Activated CD4-positive, alpha-beta memory T cell treated with anti-CD3 and anti-CD28 coated beads, Interleukin-2, amount 10 ng/mL, durations not matched to agents 7 days and 5 days (primary cell): Measurements from ENCODE around the gene SMAD6. TPM values are rescaled to one million over a fixed set of nuclear protein-coding genes. Genes with fewer than 3 reads are reported as not detected.
"Not testable (repeated sequence)": the region's sequence is repeated elsewhere in the genome, so short reads cannot be mapped to it uniquely, and the experiment has no call there.

ENCODE experiments used
- CTCF ChIA-PET: fragments of 350-600 bp; sonication (Branson Sonifier 250); formaldehyde crosslinking; loops from one replicate; lab custom pipeline; 2021; ENCODE audit warnings: antibody characterized with exemption, inconsistent platforms; lab: Charles Lee
- POLR2A ChIA-PET: fragments of 350-600 bp; sonication (Branson Sonifier 250); formaldehyde crosslinking; loops from one replicate; lab custom pipeline; 2021; ENCODE audit warnings: antibody characterized with exemption; lab: Charles Lee
- DNase-seq: peaks from one replicate; pipeline ENCODE4 v3.0.0-alpha.2; 2020
- H3K27ac Mint-ChIP-seq: one replicate; pipeline ENCODE4 v1.8.0; 2021; ENCODE audit warnings: mild to moderate bottlenecking, mixed read lengths
- H3K27me3 Mint-ChIP-seq: one replicate; pipeline ENCODE4 v1.8.0; 2021; ENCODE audit warnings: mixed read lengths
- H3K36me3 Mint-ChIP-seq: one replicate; pipeline ENCODE4 v1.8.0; 2021; ENCODE audit warnings: low read depth, mixed read lengths
- H3K4me1 Mint-ChIP-seq: one replicate; pipeline ENCODE4 v1.8.0; 2021; ENCODE audit warnings: mixed read lengths
- H3K4me3 Mint-ChIP-seq: one replicate; pipeline ENCODE4 v1.8.0; 2021; ENCODE audit warnings: mild to moderate bottlenecking, mixed read lengths
- H3K9me3 Mint-ChIP-seq: one replicate; pipeline ENCODE4 v1.8.0; 2021; ENCODE audit warnings: mixed read lengths
- total RNA-seq, 2 experiments: library from RNA; stranded (reverse); gene quantifications; one replicate each; pipeline ENCODE4 v1.2.3, GENCODE V29; 2021

SMAD6 gene
- total RNA-seq, 2 experiments from 2014 or later, result 0.53 to 0.58 TPM

GRCh38 chr15:66820481-66821176 lies 118.6 kb downstream of the SMAD6 start:
- no peak overlapping the region for H3K4me3 Mint-ChIP-seq
- DNase-seq, result no peak
- peaks cover 7% of the 10 kb centered on the region for H3K27me3 Mint-ChIP-seq
- H3K4me1 Mint-ChIP-seq, result no peaks in the 10 kb centered on the region
- POLR2A ChIA-PET, result no interaction called here
- H3K36me3 Mint-ChIP-seq, result no peaks in the 10 kb centered on the region
- H3K27ac Mint-ChIP-seq, result no peak overlapping the region
- CTCF ChIA-PET, result no interaction called here
- no peaks in the 10 kb centered on the region for H3K9me3 Mint-ChIP-seq

- Mint-ChIP-seq H3K9me3 (no peaks in the 10 kb centered on the region), H3K36me3 (no peaks in the 10 kb centered on the region), H3K4me3 (no peak overlapping the region), H3K4me1 (no peaks in the 10 kb centered on the region), H3K27me3 (peaks cover 7% of the 10 kb centered on the region), H3K27ac (no peak overlapping the region)
- ChIA-PET POLR2A (no interaction called here), CTCF (no interaction called here)
- no peak for DNase-seq
Observed at GRCh38 chr15:66821307-66821706, 119.3 kb downstream of the SMAD6 start.

- ChIA-PET CTCF (no interaction called here), POLR2A (no interaction called here)
- Mint-ChIP-seq H3K27ac (no peak overlapping the region), H3K27me3 (peaks cover 6% of the 10 kb centered on the region), H3K4me3 (no peak overlapping the region), H3K36me3 (no peaks in the 10 kb centered on the region), H3K4me1 (no peaks in the 10 kb centered on the region), H3K9me3 (no peaks in the 10 kb centered on the region)
- DNase-seq, result no peak
Observed at GRCh38 chr15:66822114-66822513, 120.1 kb downstream of the SMAD6 start.

GRCh38 chr15:66822576-66822975 lies 120.5 kb downstream of the SMAD6 start:
- CTCF ChIA-PET, result no interaction called here

GRCh38 chr15:66823601-66824000 lies 121.6 kb downstream of the SMAD6 start:
- H3K27me3 Mint-ChIP-seq, result peaks cover 3% of the 10 kb centered on the region
- no peaks in the 10 kb centered on the region for H3K4me1 Mint-ChIP-seq
- H3K27ac Mint-ChIP-seq, result no peak overlapping the region
- H3K4me3 Mint-ChIP-seq, result no peak overlapping the region
- no peaks in the 10 kb centered on the region for H3K36me3 Mint-ChIP-seq
- no peak for DNase-seq
- ChIA-PET POLR2A (no interaction called here), CTCF (no interaction called here)
- H3K9me3 Mint-ChIP-seq, result no peaks in the 10 kb centered on the region

More at GRCh38 chr15:66822576-66822975, 120.5 kb downstream of the SMAD6 start:
- no peak overlapping the region for H3K4me3 Mint-ChIP-seq
- no peaks in the 10 kb centered on the region for H3K36me3 Mint-ChIP-seq
- no peak for DNase-seq
- H3K4me1 Mint-ChIP-seq, result no peaks in the 10 kb centered on the region
- no peaks in the 10 kb centered on the region for H3K9me3 Mint-ChIP-seq
- H3K27ac Mint-ChIP-seq, result no peak overlapping the region
- POLR2A ChIA-PET, result no interaction called here
- peaks cover 4% of the 10 kb centered on the region for H3K27me3 Mint-ChIP-seq

GRCh38 chr15:66824424-66824823 lies 122.4 kb downstream of the SMAD6 start:
- H3K27ac Mint-ChIP-seq, result no peak overlapping the region
- H3K27me3 Mint-ChIP-seq, result no peaks in the 10 kb centered on the region
- no peak for DNase-seq
- POLR2A ChIA-PET, result no interaction called here
- CTCF ChIA-PET, result no interaction called here
- no peaks in the 10 kb centered on the region for H3K4me1 Mint-ChIP-seq
- no peak overlapping the region for H3K4me3 Mint-ChIP-seq
- no peaks in the 10 kb centered on the region for H3K9me3 Mint-ChIP-seq
- no peaks in the 10 kb centered on the region for H3K36me3 Mint-ChIP-seq

- Mint-ChIP-seq H3K27me3 (no peaks in the 10 kb centered on the region), H3K4me3 (no peak overlapping the region), H3K9me3 (no peaks in the 10 kb centered on the region), H3K27ac (no peak overlapping the region), H3K36me3 (no peaks in the 10 kb centered on the region), H3K4me1 (no peaks in the 10 kb centered on the region)
- CTCF ChIA-PET, result interaction anchor here (1.7 kb wide), 1 partner anchor 26 kb away, joined by 4 read pairs; no protein-coding TSS in a partner anchor
- POLR2A ChIA-PET, result no interaction called here
- DNase-seq, result no peak
Observed at GRCh38 chr15:66825139-66825538, 123.1 kb downstream of the SMAD6 start.

- no peaks in the 10 kb centered on the region for H3K36me3 Mint-ChIP-seq
- POLR2A ChIA-PET, result no interaction called here
- no peaks in the 10 kb centered on the region for H3K4me1 Mint-ChIP-seq
- H3K9me3 Mint-ChIP-seq, result no peaks in the 10 kb centered on the region
- H3K27ac Mint-ChIP-seq, result no peak overlapping the region
- no peak for DNase-seq
- CTCF ChIA-PET, result interaction anchor here (1.7 kb wide), 1 partner anchor 26 kb away, joined by 4 read pairs; no protein-coding TSS in a partner anchor
- no peaks in the 10 kb centered on the region for H3K27me3 Mint-ChIP-seq
- H3K4me3 Mint-ChIP-seq, result no peak overlapping the region
Observed at GRCh38 chr15:66825731-66826130, 123.7 kb downstream of the SMAD6 start.

- no peaks in the 10 kb centered on the region for H3K9me3 Mint-ChIP-seq
- H3K4me3 Mint-ChIP-seq, result no peak overlapping the region
- DNase-seq, result no peak
- no peaks in the 10 kb centered on the region for H3K36me3 Mint-ChIP-seq
- no peaks in the 10 kb centered on the region for H3K4me1 Mint-ChIP-seq
- H3K27me3 Mint-ChIP-seq, result no peaks in the 10 kb centered on the region
- H3K27ac Mint-ChIP-seq, result no peak overlapping the region
- CTCF ChIA-PET, result interaction anchor here (0.6 to 1.7 kb wide), 2 partner anchors 25 to 45 kb away, joined by 3 to 4 read pairs; no protein-coding TSS in a partner anchor
- POLR2A ChIA-PET, result no interaction called here
Observed at GRCh38 chr15:66826507-66826906, 124.5 kb downstream of the SMAD6 start.

- H3K36me3 Mint-ChIP-seq, result no peaks in the 10 kb centered on the region
- no peaks in the 10 kb centered on the region for H3K27me3 Mint-ChIP-seq
- H3K27ac Mint-ChIP-seq, result no peak overlapping the region
- H3K9me3 Mint-ChIP-seq, result no peaks in the 10 kb centered on the region
- CTCF ChIA-PET, result interaction anchor here (0.6 kb wide), 1 partner anchor 45 kb away, joined by 3 read pairs; no protein-coding TSS in a partner anchor
- POLR2A ChIA-PET, result no interaction called here
- H3K4me3 Mint-ChIP-seq, result no peak overlapping the region
- no peaks in the 10 kb centered on the region for H3K4me1 Mint-ChIP-seq
- DNase-seq, result no peak
Observed at GRCh38 chr15:66827039-66827697, 125.1 kb downstream of the SMAD6 start.

- Mint-ChIP-seq H3K4me3 (no peak overlapping the region), H3K9me3 (no peaks in the 10 kb centered on the region), H3K36me3 (no peaks in the 10 kb centered on the region), H3K27ac (no peak overlapping the region), H3K27me3 (no peaks in the 10 kb centered on the region), H3K4me1 (no peaks in the 10 kb centered on the region)
- no peak for DNase-seq
- ChIA-PET POLR2A (no interaction called here), CTCF (no interaction called here)
Observed at GRCh38 chr15:66827698-66828055, 125.6 kb downstream of the SMAD6 start.

GRCh38 chr15:66828817-66829541 lies 126.9 kb downstream of the SMAD6 start:
- H3K27me3 Mint-ChIP-seq, H3K27ac Mint-ChIP-seq, H3K4me3 Mint-ChIP-seq, POLR2A ChIA-PET, CTCF ChIA-PET, H3K9me3 Mint-ChIP-seq, H3K36me3 Mint-ChIP-seq, DNase-seq, H3K4me1 Mint-ChIP-seq: not testable (repeated sequence)

- Mint-ChIP-seq H3K4me1 (no peaks in the 10 kb centered on the region), H3K4me3 (no peak overlapping the region), H3K36me3 (no peaks in the 10 kb centered on the region), H3K27me3 (no peaks in the 10 kb centered on the region), H3K9me3 (no peaks in the 10 kb centered on the region), H3K27ac (no peak overlapping the region)
- ChIA-PET POLR2A (no interaction called here), CTCF (no interaction called here)
- DNase-seq, result no peak
Observed at GRCh38 chr15:66829551-66830121, 127.6 kb downstream of the SMAD6 start.
